Measurements from ENCODE around the gene ACTG1. TPM values are rescaled to one million over a fixed set of nuclear protein-coding genes. Genes with fewer than 3 reads are reported as not detected.
A peak's percentile ranks its signal among the peaks of the same experiment; 100 is the strongest.

ACTG1 gene
- total RNA-seq, 1 donor from 2014 or later, result 3,451 TPM

GRCh38 chr17:81556863-81557262 lies 44.3 kb upstream of the ACTG1 start:
- H3K4me1 Mint-ChIP-seq (ENCODE audit: unreplicated experiment), result peaks cover 12% of the 10 kb centered on the region
- no peak overlapping the region for H3K4me3 Mint-ChIP-seq
- DNase-seq (ENCODE audit: extremely low spot score, unreplicated experiment), result no peak
- TF ChIP-seq CTCF (conservative IDR thresholded peaks at IDR 0.05), result no peak
- H3K27me3 Mint-ChIP-seq, result no peaks in the 10 kb centered on the region
- no peaks in the 10 kb centered on the region for H3K9me3 Mint-ChIP-seq
- H3K36me3 Mint-ChIP-seq, result peaks cover 4% of the 10 kb centered on the region
- no peak overlapping the region for H3K27ac Mint-ChIP-seq

- no peak overlapping the region for H3K4me3 Mint-ChIP-seq
- H3K9me3 Mint-ChIP-seq, result no peaks in the 10 kb centered on the region
- H3K36me3 Mint-ChIP-seq, result peaks cover 4% of the 10 kb centered on the region
- no peak for DNase-seq (ENCODE audit: extremely low spot score, unreplicated experiment)
- no peak overlapping the region for H3K27ac Mint-ChIP-seq
- no peak for TF ChIP-seq CTCF (conservative IDR thresholded peaks at IDR 0.05)
- no peaks in the 10 kb centered on the region for H3K27me3 Mint-ChIP-seq
- H3K4me1 Mint-ChIP-seq (ENCODE audit: unreplicated experiment), result peaks cover 16% of the 10 kb centered on the region
Observed at GRCh38 chr17:81556175-81556691, 43.6 kb upstream of the ACTG1 start.

GRCh38 chr17:81553616-81554181 lies 41.1 kb upstream of the ACTG1 start:
- Mint-ChIP-seq H3K4me1 (ENCODE audit: unreplicated experiment) (peaks cover 28% of the 10 kb centered on the region), H3K4me3 (peak overlapping the region; percentile 88), H3K36me3 (peaks cover 13% of the 10 kb centered on the region), H3K27me3 (no peaks in the 10 kb centered on the region), H3K9me3 (no peaks in the 10 kb centered on the region), H3K27ac (peak overlapping the region; percentile 76)
- no peak for DNase-seq (ENCODE audit: extremely low spot score, unreplicated experiment)
- TF ChIP-seq CTCF (conservative IDR thresholded peaks at IDR 0.05), result no peak

- Mint-ChIP-seq H3K27me3 (no peaks in the 10 kb centered on the region), H3K36me3 (peaks cover 13% of the 10 kb centered on the region), H3K4me1 (ENCODE audit: unreplicated experiment) (peaks cover 28% of the 10 kb centered on the region), H3K9me3 (no peaks in the 10 kb centered on the region), H3K27ac (peak overlapping the region; percentile 76), H3K4me3 (peak overlapping the region; percentile 88)
- no peak for TF ChIP-seq CTCF (conservative IDR thresholded peaks at IDR 0.05)
- no peak for DNase-seq (ENCODE audit: extremely low spot score, unreplicated experiment)
Observed at GRCh38 chr17:81553018-81553615, 40.5 kb upstream of the ACTG1 start.

GRCh38 chr17:81552244-81553017 lies 39.8 kb upstream of the ACTG1 start, which contains the start of gene FAAP100:
TSS of gene FAAP100 (minus strand) at chr17:81552353. CDS start at chr17:81552330, 23 bp downstream.
- H3K9me3 Mint-ChIP-seq, result no peaks in the 10 kb centered on the region
- H3K36me3 Mint-ChIP-seq, result peaks cover 12% of the 10 kb centered on the region
- no peaks in the 10 kb centered on the region for H3K27me3 Mint-ChIP-seq
- H3K27ac Mint-ChIP-seq, result peak within 1 kb of the TSS; percentile 76
- H3K4me1 Mint-ChIP-seq (ENCODE audit: unreplicated experiment), result peaks cover 28% of the 10 kb centered on the region
- no peak for TF ChIP-seq CTCF (conservative IDR thresholded peaks at IDR 0.05)
- peak within 1 kb of the TSS; percentile 90 for H3K4me3 Mint-ChIP-seq
- peak; percentile 86 for DNase-seq (ENCODE audit: extremely low spot score, unreplicated experiment)

Measured in type B pancreatic cell (in vitro differentiated cells).